ENCODE data around the gene CNTN5. TPM values are rescaled to one million over a fixed set of nuclear protein-coding genes. Genes with fewer than 3 reads are reported as not detected.

Gene CNTN5
- polyA plus RNA-seq, 1 of the 3 experiments (the other 2 are of a cell fraction) = not detected

- TF ChIP-seq YY1 (IDR thresholded peaks at IDR 0.05; ENCODE audit: low read depth) (no peak), ELF1 (IDR thresholded peaks at IDR 0.05) (no peak), FOXJ3 (CRISPR knock-in tag; IDR thresholded peaks at IDR 0.05) (no peak), POLR2AphosphoS5 (IDR thresholded peaks at IDR 0.05; ENCODE audit: low read depth, low read length) (no peak)
These were observed 661.4 kb downstream of the CNTN5 start (continued) for GRCh38 chr11:99682171-99682570.

- no peak for TF ChIP-seq MAX (IDR thresholded peaks at IDR 0.05; ENCODE audit: low read depth)
- no peak for TF ChIP-seq TEAD4 (IDR thresholded peaks at IDR 0.05; ENCODE audit: borderline replicate concordance, insufficient read depth)
- TF ChIP-seq RFX5 (IDR thresholded peaks at IDR 0.05; ENCODE audit: low read length) = no peak
- no peak for TF ChIP-seq FOSL2 (IDR thresholded peaks at IDR 0.05; ENCODE audit: borderline replicate concordance, low read depth)
- TF ChIP-seq RXRA (IDR thresholded peaks at IDR 0.05; ENCODE audit: borderline replicate concordance, low read depth) = no peak
- TF ChIP-seq FOXM1 (IDR thresholded peaks at IDR 0.05; ENCODE audit: low read depth) = no peak
- TF ChIP-seq MEF2A (IDR thresholded peaks at IDR 0.05; ENCODE audit: borderline replicate concordance, low read depth) = no peak
- no peak for TF ChIP-seq CHD2 (IDR thresholded peaks at IDR 0.05; ENCODE audit: low read length, partially characterized antibody)
- no peak for TF ChIP-seq USF1 (IDR thresholded peaks at IDR 0.05; ENCODE audit: borderline replicate concordance, low read depth)
- no peak for TF ChIP-seq NFIC (IDR thresholded peaks at IDR 0.05; ENCODE audit: borderline replicate concordance)
- TF ChIP-seq YY1 (IDR thresholded peaks at IDR 0.05; ENCODE audit: low read depth) = no peak
- TF ChIP-seq CTCF (IDR thresholded peaks at IDR 0.05) = no peak
- no peak for TF ChIP-seq MXI1 (IDR thresholded peaks at IDR 0.05; ENCODE audit: low read depth, low read length)
- TF ChIP-seq GATA2 (CRISPR knock-in tag; IDR thresholded peaks at IDR 0.05) = no peak
- 7% methylated on average over 1 of the region's 1 CpG for WGBS (ENCODE audit: low lambda C conversion rate)
- no peak overlapping the region for H3K27ac ChIP-seq (ENCODE audit: low read depth in 2 of 2, low read length in 1 of 2)
- no peaks in the 10 kb centered on the region for H3F3A ChIP-seq (replicated peaks; ENCODE audit: insufficient read depth)
- no peaks in the 10 kb centered on the region for H3K27me3 ChIP-seq (ENCODE audit: insufficient read depth)
- CTCF ChIA-PET = no interaction called here
- no peak for DNase-seq
- H3K4me2 ChIP-seq = no peak overlapping the region
- H4K20me1 ChIP-seq (ENCODE audit: insufficient read depth) = no peaks in the 10 kb centered on the region
- POLR2A ChIA-PET = no interaction called here
- H3K9ac ChIP-seq = no peak overlapping the region
- H3K4me3 ChIP-seq (ENCODE audit: low read depth in 2 of 2, low read length in 1 of 2) = no peak overlapping the region
- no peaks in the 10 kb centered on the region for H3K4me1 ChIP-seq (ENCODE audit: control insufficient read depth in 1 of 2, insufficient read depth in 2 of 2, low read depth in 1 of 2, low read length in 1 of 2)
- H3K9me2 ChIP-seq = no peaks in the 10 kb centered on the region
- H3K9me3 ChIP-seq = no peaks in the 10 kb centered on the region; the same call in 1 of the 2 replicates
- H3K79me2 ChIP-seq (ENCODE audit: insufficient read depth) = no peaks in the 10 kb centered on the region
- H2AFZ ChIP-seq (ENCODE audit: low read depth) = 0 out of 2 replicates have a peak overlapping the region, but pooled peaks have one; percentile 51
- no peaks in the 10 kb centered on the region for H3K36me3 ChIP-seq (replicated peaks in 1 of 2; ENCODE audit: control insufficient read depth in 1 of 2, insufficient read depth in 2 of 2, low read length in 1 of 2)
These were observed 661.9 kb downstream of the CNTN5 start for GRCh38 chr11:99682646-99683045.

Measured in SK-N-SH (cell line).